Islet precursor cell (in vitro differentiated cells): ENCODE data around the gene MYL6.
"Not testable (repeated sequence)": the region's sequence is repeated elsewhere in the genome, so short reads cannot be mapped to it uniquely, and the experiment has no call there.

Experiments used
- DNase-seq: peaks from one replicate; pipeline ENCODE4 v3.0.0-alpha.2; 2018

MYL6 gene

GRCh38 chr12:56129942-56130495 lies 28.1 kb upstream of the MYL6 start:
- no peak for DNase-seq

- DNase-seq: no peak
Observed at GRCh38 chr12:56130876-56131275, 27.3 kb upstream of the MYL6 start.

- DNase-seq: no peak
Observed at GRCh38 chr12:56134897-56135296, 23.3 kb upstream of the MYL6 start.

- no peak for DNase-seq
Observed at GRCh38 chr12:56137853-56138571, 20.1 kb upstream of the MYL6 start.

- no peak for DNase-seq
Observed at GRCh38 chr12:56141946-56142784, 16.0 kb upstream of the MYL6 start.

GRCh38 chr12:56143217-56143616 lies 14.9 kb upstream of the MYL6 start:
- DNase-seq: no peak

DNA sequence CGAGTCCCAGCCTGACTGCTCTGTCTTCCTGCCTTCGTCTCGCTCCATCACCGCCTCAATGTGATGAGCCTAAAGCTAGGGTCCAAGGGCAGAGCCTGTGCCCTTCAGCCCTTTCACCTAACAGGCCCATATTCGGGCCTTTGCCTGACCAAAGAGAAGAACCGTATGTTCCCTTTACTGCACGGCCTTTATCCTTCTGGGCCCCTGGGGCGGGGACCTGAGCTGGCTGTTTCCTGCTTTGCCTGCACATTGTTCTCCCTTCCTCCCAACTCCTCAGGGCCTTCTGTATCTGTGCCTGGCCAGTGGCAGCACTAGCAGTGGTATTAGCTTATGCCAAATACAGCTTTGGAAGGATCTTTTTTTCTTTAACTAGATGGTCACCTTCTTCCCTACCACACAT lies 14.3 kb upstream of the MYL6 start:
- DNase-seq: no peak

DNA sequence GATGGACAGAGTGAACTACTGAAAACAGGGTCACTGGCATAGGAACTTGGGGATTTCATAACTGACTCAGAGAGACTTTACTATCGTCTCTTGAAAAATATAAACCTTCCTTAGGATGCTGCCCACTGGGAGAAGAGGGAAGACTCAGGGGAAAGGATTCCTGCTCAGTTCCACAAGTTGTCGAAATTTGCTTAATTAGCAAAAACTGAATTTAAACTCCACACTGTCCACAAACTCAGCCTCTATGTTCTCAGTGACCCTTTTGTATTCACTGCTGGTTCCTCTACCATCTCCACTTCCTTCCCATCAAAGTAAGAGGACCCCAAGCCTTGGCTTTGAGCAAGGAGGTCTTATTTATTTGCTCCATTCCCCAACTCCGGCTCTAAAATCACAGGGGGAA lies 12.9 kb upstream of the MYL6 start:
- no peak for DNase-seq

DNA sequence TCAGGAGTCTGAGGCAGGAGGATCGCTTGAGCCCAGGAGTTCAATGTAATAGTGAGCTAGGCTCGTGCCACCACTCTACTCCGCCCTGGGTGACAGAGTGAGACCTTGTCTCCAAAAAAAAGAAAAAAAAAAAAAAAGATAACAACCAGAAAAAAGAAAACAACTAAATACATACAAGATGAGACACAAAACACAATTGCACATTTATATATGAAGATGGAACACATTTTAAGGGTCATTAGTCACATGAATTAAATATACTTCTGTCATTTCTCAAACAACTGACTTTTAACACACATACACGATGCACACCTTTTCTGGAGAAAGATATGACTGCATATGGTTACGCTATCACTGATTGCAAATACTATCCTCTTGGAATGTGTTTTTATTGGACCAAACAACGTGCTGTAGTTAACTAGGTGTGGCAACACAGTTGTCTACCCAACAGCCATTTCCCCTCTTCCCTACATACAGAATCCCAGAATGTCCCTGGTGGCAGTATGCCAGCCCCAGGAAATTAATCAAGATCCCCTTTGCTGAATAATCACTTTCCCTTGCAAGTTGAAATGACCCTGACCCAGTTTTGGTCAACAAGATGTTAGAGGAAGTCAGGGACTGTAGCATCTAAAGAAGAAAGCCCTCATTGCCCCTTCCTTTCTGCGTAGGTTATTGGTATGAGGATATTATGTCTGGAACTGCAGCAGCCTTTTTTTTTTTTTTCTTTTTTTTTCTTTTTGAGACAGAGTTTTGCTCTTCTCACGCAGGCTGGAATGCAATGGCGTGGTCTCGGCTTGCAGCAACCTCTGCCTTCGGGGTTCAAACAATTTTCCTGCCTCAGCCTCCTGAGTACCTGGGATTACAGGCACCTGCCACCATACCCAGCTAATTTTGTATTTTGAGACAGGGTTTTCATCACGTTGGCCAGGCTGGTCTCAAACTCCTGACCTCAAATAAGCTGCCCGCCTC lies 11.4 kb upstream of the MYL6 start:
- no peak for DNase-seq

- DNase-seq: no peak
Observed at GRCh38 chr12:56150563-56150962, 7.6 kb upstream of the MYL6 start.

DNA sequence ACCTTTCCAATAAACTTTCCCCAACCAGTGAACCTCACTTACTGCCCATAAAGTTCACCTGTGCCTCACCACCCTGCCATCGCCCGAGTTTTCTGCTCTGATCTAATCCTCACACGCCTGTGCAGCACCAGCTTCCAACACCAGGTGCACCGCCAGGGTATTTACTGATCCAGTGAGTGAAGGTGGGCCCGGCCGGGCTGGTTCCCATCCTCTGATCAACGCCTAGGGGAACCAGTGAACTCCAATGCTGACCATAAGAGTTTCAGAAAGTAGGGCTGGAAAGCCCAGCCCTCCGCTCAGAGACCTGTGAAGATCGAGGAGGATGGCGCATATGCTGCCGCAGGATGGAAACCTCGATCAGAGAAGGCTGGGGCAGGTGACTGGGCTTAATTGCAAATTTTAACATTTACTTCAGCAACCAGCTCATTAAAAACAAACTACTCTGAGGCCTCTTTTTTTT lies 6.5 kb upstream of the MYL6 start:
- peak; percentile 88 for DNase-seq

DNA sequence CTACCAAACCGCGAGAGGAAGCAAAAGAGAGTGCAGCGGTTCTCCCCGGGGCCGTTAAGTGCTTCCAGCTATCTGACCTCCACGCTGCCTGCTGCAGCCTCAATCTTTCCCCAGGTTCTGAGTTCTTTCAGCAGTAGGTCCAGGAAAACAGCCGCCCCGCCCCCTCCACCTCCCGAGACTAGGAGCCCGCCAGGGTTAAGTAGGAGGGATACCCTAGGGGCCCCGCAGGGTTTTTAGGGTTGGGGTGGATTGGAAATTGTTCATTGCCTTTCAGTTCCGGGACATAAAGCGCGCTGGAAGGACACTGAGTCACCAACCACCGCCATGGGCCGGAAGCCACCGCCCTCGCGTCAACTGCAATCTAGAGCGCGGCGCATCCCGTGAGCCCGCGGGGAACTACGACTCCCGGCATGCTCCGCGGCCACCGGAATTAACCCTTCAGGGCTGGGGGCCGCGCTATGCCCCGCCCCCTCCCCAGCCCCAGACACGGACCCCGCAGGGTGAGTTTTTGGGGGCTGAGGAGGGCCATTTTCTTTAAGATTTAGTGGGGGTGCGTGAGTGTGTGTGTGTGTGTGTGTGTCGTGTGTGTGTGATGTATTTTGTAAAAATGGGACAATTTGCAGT lies 5.9 kb upstream of the MYL6 start, which contains the start of gene MYL6B:
MYL6B (plus strand) TSS at position 456 of the 624 bp plus-strand sequence. CDS start 1,332 bp downstream, outside the sequence.
- peak; percentile 97 for DNase-seq

DNA sequence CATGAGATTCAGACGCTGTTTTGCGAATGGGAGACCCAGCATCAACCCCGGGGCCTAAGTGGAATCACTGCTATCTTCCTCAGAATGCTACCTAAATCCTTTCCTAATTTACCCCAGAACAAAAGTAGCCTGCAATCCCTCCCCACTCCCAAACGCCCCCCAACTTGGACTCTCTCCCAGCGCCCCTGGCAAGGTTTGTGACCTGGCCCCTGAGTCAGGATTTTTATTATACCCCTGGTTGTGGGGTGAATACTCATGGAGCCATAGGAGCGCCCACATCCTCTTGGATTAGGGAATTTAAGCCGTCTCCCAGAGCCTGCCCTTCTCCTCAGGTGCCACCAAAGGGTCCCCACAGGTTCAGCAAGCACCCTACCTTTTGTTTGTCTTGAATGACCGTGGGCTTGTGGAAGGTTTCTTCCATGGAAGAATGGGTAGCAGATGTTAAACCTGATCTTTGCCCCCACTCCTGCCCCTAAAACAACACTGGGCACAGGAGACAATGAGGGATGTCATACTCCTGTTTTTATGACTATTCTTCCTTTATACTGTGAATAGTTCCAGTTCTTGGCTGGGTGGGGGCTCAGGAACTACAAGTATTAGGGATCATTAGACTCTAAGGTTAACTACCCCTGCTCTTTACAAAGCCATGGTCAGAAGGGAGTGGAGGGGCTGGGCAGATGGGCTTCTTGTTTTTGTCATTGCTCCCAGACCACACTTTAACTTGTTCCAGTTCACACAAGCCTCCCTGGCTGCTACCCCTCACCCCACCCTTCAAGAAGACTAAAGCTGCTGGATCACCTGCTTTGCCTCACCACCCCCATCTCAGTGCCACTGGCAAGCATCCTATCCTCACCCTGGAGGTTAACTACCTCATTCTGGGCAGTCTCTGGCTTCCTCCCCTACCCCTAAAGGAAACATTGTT lies 5.1 kb upstream of the MYL6 start:
- no peak for DNase-seq

GRCh38 chr12:56153678-56154065 lies 4.5 kb upstream of the MYL6 start:
- DNase-seq: no peak

GRCh38 chr12:56154246-56154771 lies 3.9 kb upstream of the MYL6 start:
- no peak for DNase-seq

- DNase-seq: no peak
Observed at GRCh38 chr12:56154818-56155217, 3.3 kb upstream of the MYL6 start.

DNA sequence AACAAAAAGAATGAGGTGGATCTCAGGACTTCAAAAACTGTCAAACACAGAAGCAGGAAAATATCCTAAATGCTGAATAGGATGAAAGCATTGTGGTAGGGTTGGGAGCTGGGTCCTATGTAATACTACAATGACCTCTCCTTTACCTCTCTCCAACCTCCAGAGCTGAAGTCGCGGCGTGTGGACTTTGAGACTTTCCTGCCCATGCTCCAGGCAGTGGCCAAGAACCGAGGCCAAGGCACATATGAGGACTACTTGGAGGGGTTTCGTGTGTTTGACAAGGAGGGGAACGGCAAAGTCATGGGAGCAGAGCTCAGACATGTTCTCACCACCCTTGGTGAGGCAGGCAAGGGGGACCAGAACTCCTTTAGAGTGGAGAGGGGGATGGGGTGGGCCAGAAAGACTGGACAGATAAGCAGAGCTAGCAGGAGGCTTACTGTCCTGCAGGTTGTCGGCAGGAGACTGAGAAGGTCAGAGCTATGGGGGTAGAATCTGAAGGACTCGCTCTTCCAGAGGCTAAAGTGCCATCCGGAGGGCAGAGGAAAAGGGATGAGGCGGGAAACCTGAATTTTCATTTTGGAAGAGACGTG lies 2.8 kb upstream of the MYL6 start:
- no peak for DNase-seq

GRCh38 chr12:56156464-56157200 lies 1.5 kb upstream of the MYL6 start:
- not testable (repeated sequence) for DNase-seq

- DNase-seq: peak; percentile 97
Observed at GRCh38 chr12:56157201-56158028, 744 bp upstream of the MYL6 start.
